Glomerular visceral epithelial cell (primary cell): ENCODE measurements around the gene CRYGS.
A peak's percentile ranks its signal among the peaks of the same experiment; 100 is the strongest.
"Not testable (repeated sequence)": the region's sequence is repeated elsewhere in the genome, so short reads cannot be mapped to it uniquely, and the experiment has no call there.

Experiments used
- DNase-seq: peaks from one replicate; pipeline ENCODE4 v3.0.0-alpha.2; 2016; ENCODE audit errors: extremely low spot score

The CRYGS gene

DNA sequence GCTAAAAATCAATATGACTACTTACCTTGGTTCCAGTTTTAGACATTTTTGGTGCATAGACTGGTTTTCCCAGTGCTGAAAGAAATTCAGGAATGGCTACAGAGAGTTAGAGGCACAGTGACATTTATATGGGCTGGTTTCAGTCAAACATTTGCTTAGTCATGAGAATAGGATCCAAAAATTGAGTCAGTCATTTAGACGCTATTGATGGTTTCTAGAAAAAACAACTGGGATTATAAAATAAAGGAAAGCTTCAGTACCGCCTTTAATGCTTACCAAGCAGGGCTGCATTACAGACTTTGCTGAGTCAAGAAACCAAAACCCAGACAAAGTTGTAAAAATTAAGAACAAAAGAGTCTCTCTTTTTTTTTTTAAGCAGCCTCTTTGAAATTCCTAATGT is at the start of gene CRYGS:
Gene CRYGS, minus strand, starts transcription at position 100 of the 400 bp plus-strand sequence. Its CDS starts 54 bp downstream, at position 46.
- no peak for DNase-seq

DNA sequence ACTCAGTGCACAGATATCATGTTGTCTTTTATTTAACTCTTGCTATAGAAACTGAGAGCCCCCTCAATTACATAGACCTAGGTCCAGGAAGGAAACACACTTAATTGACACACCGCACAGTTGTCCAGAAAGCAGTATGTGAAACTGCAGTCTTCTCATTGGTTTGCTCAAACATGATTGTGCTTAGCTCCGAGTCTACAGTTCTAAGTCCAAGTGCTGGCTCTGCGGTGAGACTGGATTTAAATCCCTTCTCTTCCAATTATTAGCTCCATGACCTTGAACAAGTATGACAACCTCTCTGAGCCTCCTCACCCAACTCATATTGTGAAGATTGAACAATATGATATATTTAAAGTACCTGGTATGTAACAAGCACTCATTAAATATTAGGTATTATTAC is 49.7 kb upstream of the CRYGS start:
- no peak for DNase-seq

DNA sequence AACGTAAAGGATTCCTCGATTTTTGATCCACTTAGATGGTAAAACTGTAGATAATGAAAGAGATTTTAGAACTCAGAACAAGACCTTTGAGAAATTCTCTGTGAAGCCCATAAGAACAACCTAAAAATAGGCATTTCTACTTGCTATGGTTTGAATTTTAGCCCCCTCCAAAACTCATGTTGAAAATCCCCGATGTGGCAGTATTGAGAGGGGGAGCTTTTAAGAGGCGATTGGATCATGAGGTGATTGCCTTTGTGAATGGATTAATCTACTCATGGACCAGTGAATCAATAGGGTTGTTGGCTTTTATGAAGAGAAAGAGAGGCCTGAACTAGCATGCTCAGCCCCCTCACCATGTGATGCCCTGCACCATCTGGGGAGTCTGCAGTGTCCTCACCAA is 48.5 kb upstream of the CRYGS start:
- DNase-seq = no peak

DNA sequence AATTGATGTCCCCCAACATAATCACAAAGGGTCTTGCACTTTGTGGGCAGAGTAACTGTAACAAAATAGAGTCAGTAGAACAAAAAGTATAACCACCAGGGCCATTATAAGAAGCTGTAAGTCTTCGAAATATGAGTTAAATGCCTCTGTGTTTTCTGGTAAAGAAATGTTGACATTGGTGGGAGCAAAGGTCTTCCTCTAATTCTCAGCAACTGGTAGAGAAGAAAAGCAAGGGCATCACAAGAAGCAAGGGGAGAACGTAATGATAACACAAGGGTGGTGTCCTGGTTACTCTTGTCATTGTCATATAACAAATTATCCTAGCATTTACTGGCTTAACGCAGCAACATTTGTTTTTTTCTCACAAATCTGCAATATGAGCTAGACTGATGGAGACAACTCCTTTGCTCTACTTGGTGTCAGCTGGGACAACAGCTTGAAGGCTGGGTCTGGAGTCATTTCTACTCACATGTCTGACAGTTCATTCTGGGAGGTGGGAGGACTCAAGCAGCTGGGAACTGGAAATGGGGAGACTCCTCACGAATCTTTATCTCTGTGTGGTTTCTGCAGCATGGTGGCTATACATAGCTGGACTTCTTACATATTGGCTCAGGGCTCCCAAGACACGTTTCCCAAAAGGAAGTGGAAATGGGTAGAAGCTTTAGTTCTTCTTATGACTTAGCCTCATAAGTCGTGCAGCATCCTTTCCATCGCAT is 46.6 kb upstream of the CRYGS start:
- no peak for DNase-seq

DNA sequence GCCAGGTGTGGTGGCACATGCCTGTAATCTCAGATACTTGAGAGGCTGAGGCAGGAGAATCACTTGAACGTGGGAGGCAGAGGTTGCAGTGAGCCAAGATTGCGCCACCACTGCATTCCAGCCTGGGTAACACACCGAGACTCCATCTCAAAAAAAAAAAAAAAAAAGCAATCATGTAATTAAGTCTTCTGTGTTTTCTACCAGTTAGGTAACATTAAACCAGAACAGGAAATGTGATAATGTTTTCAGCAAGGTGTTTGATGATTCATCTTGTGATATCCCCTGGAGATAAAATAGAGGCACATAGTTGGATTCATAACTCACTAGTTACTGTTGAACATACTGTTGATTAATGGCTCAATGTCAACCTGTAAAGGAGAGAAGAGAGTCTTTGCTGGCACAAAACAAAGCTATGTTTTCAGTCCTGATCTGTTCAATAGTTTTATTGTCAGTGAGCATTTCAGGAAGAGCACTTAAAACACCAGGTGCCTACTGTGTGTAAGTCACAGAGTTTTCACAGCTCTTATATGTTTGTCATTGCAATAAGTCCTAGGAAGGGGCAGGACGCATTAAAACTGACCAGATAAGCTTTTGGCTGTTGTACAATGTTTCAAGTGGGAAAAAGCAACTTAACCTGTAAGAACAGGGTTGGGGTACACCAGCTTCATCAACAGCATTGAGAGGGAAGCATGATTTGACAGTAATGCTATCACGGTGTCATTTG is 45.8 kb upstream of the CRYGS start:
- DNase-seq = peak; percentile 32

DNA sequence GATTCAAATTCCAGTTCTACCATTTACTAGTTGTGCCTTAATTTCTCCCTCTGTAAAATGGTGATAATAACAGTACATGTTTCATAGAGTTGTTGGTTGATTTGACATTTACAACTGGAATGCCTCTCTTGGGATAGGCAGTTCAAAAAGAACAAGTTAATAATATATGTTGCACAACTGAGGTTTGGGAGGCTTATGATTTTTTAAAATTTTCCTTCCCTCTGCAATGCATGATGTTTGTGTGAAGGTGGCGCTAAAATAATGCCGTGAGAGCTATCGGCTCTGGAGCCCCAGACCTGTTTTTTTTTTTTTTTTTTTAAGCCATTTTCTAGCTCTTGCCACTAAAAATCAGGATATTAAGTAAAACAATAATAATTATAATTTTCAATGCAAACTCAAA is 44.9 kb upstream of the CRYGS start:
- DNase-seq = no peak

DNA sequence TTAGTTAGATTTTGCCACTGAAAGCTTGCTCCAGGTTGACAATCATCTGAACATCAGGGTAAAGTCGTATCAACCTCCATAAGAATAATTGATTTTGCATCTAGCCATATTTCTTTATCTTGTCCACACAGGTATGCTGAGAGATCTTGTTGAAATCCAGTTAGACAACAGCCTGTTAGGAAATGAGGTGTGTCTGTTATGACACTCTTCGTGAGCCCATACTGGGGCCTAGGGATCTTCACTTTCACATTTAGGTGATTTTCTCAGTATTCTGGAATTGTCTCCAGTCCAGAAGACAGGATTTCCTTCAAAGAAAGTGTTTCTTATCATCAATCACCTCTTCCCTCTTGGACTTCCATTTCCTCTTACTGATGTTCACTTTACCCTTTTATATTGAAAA is 44.5 kb upstream of the CRYGS start:
- peak; percentile 13 for DNase-seq

DNA sequence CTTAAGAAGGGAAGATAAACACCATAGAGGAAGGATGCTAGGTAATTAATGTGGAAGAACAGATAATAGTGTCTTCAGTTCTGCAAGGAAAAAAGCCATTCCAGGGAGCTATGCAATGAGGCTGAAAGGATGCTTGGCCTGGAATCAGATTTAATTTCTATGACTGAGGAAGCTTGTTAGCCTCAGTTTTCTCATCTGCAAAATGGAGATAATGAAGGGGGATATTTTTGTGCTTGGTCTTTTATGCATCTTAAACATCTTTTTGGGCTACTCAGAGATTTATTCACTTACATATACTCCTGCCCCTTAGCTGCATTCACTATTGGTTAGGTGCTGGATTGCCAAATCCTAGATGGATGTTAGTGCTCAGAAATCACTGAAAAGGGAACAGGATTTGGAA is 43.0 kb upstream of the CRYGS start:
- no peak for DNase-seq

DNA sequence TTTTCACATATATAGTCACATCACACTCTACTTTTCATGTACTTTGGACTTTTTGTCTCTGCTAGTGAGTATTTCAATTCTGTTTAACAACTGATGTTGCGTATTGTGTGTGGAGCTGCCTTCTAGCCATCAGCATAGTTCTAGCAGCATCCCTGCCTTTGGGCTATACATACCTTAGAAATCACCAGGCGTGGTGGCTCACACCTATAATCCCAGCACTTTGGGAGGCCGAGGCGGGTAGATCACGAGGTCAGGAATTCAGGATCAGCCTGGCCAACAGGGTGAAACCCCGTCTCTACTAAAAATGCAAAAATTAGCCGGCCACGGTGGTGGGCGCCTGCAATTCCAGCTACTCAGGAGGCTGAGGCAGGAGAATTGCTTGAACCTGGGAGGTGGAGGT is 42.1 kb upstream of the CRYGS start:
- not testable (repeated sequence) for DNase-seq

DNA sequence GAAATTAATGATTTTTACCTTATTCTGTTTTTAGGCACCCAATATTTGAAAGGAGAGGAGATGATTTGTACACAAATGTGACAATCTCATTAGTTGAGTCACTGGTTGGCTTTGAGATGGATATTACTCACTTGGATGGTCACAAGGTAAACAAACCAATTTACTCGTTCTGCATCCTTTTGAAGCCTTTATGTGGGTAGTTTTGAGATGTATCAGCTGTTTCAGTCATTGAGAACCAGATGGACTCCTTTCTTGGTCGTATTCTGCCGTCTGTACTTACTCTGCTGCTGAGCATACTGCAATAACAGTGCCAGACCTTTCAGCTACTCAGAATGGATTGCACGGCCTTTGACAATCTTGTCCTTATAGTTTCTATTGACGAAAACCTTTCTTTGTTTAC is 39.7 kb upstream of the CRYGS start:
- no peak for DNase-seq

DNA sequence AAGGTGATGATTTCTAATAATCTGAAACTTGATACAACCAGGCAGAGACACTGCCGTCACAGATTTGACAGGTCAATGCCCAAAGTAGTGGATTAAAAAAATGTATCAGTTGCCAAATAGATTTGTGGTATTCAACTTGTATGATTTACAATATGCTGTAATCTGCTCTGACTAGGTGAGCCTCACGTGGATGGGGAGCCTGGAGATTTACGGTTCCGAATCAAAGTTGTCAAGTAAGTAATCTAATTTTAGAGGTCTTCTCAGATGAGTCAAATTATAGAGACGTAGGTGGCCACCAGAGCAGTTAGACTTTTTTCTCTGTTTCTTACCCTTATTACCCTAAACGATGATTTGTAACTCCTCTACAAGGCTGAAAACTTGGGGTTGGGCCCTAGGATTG is 38.4 kb upstream of the CRYGS start:
- DNase-seq = no peak

DNA sequence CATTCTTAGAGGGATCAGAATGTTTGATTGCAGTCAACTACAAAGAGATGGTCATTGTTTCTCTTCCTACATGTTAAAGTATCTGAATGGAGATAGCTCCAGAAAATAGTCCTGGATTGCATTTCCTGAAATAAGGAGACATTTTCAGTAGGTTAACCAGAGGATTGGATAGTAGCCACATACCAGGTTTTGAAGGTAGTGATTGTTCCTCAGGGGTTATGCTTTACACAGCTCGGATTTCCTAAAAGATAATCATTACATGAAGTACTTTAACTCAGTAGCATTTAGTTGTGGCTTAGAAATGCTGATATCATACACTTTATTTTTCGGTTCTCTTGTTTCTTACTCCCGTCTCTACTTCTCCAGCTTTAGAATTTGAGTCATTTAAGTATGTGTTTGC is 36.6 kb upstream of the CRYGS start:
- no peak for DNase-seq

DNA sequence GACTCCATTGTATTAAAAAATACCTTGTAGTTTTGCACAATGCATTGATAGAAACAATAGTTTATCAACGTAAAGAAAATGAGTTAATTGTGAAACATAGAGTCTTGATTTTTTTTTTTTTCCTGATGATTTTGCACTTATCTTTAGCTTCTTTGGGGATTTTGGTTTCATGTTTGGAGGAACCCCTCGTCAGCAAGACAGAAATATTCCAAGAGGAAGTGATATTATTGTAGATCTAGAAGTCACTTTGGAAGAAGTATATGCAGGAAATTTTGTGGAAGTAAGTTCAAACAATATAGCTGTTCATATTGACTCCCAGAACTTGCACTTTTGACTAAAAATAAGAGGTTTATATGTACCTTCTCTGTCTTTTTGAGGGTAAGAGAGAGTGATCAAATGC is 33.3 kb upstream of the CRYGS start:
- DNase-seq = no peak

DNA sequence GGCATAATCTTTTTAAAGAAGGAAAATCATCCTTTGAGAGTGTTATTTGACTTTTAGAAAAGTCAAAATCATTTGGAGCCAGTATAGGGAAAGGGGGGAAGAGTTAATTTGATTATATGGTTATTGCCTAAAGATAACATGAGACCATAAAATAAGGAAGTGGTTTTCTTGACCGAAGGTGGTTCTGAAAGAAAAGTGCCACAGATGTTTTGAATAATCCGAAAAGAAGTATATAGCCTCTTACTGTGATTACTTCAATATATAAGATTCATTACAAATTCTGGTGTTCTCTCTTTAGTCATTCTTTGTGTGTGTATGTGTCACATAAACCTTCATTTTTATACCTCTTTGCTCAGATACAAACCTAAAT is 27.4 kb upstream of the CRYGS start:
- DNase-seq = no peak

DNA sequence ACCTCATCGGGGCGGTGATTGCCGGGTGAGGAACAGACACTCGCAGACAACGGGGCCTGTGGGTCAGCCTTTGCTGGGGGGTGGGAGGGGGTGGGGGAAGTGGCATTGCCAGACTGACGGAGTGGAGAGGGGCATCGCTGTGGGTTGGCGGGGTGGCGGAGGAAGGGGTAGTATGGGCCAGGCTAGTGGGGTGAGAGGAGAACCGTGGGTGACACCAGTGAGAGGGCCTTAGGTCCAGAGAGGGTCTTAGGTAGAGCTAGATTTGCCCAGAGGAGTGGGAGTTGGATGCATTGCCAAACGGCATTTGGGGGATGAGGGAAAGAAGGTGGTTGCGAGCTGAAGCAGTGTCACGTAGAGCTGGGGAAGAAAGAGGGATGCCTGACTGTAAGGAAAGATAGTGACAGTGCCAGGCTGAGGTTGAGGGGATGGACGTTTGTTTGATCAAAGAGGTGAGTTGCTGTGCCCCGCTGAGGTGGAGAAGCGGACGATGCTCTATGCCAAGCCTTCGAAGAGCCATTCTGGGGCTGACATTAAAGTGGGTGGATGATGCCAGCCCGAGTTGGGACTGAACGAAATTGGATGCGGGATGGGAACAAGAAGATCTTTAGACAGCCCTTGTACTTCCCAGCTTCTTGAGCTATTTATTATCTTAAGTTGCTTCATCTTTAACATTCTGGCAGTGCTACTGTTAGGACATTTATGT is 26.9 kb upstream of the CRYGS start:
- no peak for DNase-seq

DNA sequence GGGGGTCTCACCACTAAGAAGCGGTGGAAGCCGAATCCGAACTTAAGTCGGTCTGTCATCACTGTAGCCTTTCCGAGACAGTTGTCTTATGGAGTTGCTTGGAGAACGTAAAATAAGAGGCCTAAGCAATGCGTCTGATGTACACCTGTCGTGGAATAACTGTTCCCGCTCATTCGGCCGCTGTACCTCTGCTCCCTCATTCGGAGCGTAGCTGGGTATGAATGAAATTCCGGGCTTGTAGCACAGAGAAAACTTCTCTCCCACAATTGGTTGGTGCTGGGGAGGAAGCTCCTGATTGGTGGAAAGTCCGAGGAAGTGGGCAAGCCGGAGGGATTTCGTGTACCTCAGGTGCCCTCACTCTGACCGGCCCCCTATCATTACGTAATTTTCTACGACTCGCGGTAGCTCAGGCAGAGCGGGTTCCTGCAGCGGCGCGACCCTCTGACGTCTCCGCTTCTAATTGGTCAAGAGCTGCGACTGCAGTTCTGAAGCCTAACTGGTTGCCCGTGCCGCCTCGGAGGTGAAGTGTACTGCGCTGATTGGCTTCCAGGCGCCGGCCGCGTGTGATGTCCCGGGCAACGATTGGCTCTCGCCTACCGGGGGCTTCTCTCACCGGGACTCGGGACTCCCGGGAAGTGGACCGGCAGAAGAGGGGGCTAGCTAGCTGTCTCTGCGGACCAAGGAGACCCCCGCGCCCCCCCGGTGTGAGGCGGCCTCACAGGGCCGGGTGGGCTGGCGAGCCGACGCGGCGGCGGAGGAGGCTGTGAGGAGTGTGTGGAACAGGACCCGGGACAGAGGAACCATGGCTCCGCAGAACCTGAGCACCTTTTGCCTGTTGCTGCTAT is 26.1 kb upstream of the CRYGS start, which contains the start of gene DNAJB11:
Gene DNAJB11, plus strand, starts transcription at position 625 of the 845 bp plus-strand sequence. Its CDS starts 178 bp downstream, at position 803.
- DNase-seq = peak; percentile 99

DNA sequence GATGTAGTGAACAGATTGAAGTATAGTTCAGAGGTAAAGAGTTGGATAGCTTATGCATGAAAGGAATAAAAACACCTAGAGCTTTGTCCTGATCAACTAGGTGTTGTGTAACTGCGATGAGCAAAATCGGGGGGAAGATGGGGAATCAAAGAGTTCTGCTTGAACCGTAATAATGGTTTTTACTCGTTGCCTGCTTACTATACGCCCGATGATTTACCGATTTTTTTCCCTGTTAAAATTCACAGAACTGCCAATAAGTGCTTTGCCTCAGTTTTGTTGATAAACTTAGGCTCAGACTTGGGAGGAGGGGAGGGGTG is 25.6 kb upstream of the CRYGS start:
- no peak for DNase-seq

DNA sequence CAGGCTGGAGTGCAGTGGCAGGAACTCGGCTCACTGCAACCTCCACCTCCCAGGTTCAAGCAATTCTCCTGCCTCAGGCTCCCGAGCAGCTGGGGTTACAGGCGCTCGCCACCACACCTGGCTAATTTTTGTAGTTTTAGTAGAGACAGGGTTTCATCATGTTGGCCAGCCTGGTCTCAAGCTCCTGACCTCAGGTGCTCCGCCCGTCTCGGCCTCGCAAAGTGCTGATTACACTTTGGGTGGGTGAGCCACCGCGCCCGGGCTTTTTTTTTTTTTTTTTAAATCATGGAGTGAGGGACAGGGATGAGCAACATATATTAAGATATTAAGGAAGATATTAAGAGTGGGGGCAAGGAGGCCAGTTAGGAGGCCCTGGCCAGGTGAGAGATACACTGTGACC is 25.2 kb upstream of the CRYGS start:
- DNase-seq = not testable (repeated sequence)

DNA sequence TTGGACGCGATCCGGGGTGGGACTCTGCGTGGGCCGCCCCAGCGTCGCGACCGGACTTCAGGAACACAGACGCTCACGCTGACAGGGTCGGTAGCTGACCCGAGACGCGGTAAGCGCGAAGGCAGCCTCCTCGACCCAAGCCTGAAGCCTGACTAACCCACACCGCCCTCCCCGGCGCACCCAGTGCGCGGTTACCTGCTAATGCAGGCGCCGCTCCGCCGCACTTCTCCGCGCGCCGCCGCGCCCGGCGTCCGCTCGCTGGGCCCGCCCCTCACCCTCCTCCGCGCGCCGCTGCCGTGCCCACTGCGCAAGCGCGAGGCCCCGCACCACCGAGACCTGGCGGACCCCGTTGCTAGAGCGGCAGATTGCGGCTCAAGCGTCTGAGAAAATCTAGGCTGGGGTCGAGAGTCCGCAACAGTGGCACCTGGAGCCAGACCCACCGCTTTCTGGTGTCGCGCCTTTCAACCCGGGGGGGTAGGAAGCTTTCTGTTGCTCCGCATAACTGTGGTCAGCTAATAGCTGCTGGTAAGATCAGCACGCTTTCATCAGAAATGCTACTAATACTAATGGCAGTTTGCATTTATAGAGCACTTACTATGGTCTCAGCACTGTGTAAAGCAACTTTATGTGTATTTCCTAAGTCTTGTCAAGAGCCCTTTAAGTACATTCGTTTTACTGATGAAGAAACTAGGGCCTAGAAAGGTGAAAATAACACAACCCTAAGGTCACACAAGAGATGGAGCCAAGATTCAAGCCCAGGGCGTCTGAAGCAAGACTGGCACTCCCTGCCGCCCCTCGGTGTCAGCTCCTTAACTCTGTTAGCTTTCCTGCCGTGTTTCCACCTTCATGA is 23.1 kb upstream of the CRYGS start, which contains the start of gene TBCCD1:
Gene TBCCD1, minus strand, starts transcription at position 268 of the 850 bp plus-strand sequence. CDS start 3,010 bp downstream, outside the sequence.
- peak; percentile 92 for DNase-seq

DNA sequence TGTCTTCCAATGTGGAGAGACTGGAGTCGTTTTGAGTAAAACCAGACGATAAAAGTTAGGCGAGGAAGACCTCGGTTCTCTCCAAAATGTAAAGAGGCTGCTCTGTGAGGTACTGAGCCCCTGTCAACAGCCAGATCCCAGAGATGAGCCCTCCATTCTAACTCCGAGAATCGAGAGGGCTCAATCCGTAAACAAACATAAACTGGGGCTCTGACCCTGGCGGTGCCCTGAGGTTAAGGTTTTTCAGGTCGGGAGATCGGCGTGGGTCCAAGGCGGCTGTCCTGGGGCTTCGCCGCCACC is 22.5 kb upstream of the CRYGS start:
- DNase-seq = no peak

DNA sequence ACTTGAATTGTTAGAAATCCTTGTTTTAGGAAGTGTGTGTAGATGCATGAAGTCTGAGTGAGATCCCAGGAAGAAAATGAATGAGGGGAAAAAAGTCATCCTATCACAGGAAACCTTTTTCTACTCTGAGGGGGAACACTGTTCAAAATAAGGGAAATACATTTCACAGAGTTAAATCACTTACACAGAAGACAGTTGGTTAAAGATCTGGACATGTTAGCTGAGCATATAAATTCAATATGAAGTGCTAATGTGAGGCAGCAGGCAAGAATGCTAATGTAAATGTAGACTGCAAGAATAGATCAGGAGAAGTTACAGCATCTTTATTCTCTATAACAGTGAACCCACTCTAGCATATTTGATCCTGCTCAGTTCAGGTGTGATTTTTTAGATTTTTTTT is 20.4 kb upstream of the CRYGS start:
- DNase-seq = no peak
